HG03175 (cell line): ENCODE measurements around the gene LRRC8C.

Source experiments
- ATAC-seq: cut with Tn5 transposase; IDR thresholded peaks from one replicate; pipeline ENCODE4 v1.9.1; 2021; ENCODE audit warnings: mild to moderate bottlenecking, moderate library complexity; ENCODE audit not compliant: unreplicated experiment

The LRRC8C gene

GRCh38 chr1:89633248-89633799, 404 bp downstream of the LRRC8C start:
- peak; percentile 49 for ATAC-seq

- ATAC-seq: peak; percentile 16
Measured at GRCh38 chr1:89633800-89634625, 1.1 kb downstream of the LRRC8C start.

- ATAC-seq: no peak
Measured at GRCh38 chr1:89635825-89636815, 3.2 kb downstream of the LRRC8C start.

- ATAC-seq: no peak
Measured at GRCh38 chr1:89637496-89637895, 4.6 kb downstream of the LRRC8C start.

- ATAC-seq: no peak
Measured at GRCh38 chr1:89640440-89640839, 7.5 kb downstream of the LRRC8C start.

GRCh38 chr1:89641781-89642180, 8.9 kb downstream of the LRRC8C start:
- ATAC-seq: no peak

- ATAC-seq: no peak
Measured at GRCh38 chr1:89643577-89643976, 10.7 kb downstream of the LRRC8C start.

- ATAC-seq: no peak
Measured at GRCh38 chr1:89644119-89644814, 11.3 kb downstream of the LRRC8C start.

- no peak for ATAC-seq
Measured at GRCh38 chr1:89646259-89646658, 13.3 kb downstream of the LRRC8C start.

GRCh38 chr1:89649783-89650182, 16.9 kb downstream of the LRRC8C start:
- ATAC-seq: no peak

GRCh38 chr1:89652373-89652772, 19.5 kb downstream of the LRRC8C start:
- no peak for ATAC-seq

- ATAC-seq: peak; percentile 72
Measured at GRCh38 chr1:89657886-89658285, 25.0 kb downstream of the LRRC8C start.

- no peak for ATAC-seq
Measured at GRCh38 chr1:89659322-89660081, 26.6 kb downstream of the LRRC8C start.

- ATAC-seq: no peak
Measured at GRCh38 chr1:89660224-89661061, 27.5 kb downstream of the LRRC8C start.

GRCh38 chr1:89665941-89666340, 33.0 kb downstream of the LRRC8C start:
- ATAC-seq: no peak

- ATAC-seq: no peak
Measured at GRCh38 chr1:89666640-89667039, 33.7 kb downstream of the LRRC8C start.

GRCh38 chr1:89667691-89668090, 34.8 kb downstream of the LRRC8C start:
- ATAC-seq: no peak

- no peak for ATAC-seq
Measured at GRCh38 chr1:89668961-89669360, 36.0 kb downstream of the LRRC8C start.

- ATAC-seq: no peak
Measured at GRCh38 chr1:89669441-89669840, 36.5 kb downstream of the LRRC8C start.
